ENCODE measurements around the gene MKLN1.

Gene MKLN1

GRCh38 chr7:131497454-131497853 lies 169.8 kb downstream of the MKLN1 start:
- Histone ChIP-seq H3K9ac (ENCODE audit: low read length) (no peak overlapping the region), H3K4me2 (ENCODE audit: low read depth, low read length, poor library complexity, severe bottlenecking) (no peak overlapping the region), H3F3A (ENCODE audit: insufficient read depth) (no peaks in the 10 kb centered on the region; the same call in 1 of the 2 replicates), H3K36me3 (ENCODE audit: low read length) (no peaks in the 10 kb centered on the region), H3K79me2 (ENCODE audit: insufficient read depth, low read length) (no peaks in the 10 kb centered on the region), H3K4me3 (ENCODE audit: insufficient read depth, low read length, poor library complexity, severe bottlenecking) (no peak overlapping the region), H2AFZ (ENCODE audit: low read depth, low read length, severe bottlenecking) (no peak overlapping the region), H3K27ac (ENCODE audit: low read depth, low read length) (no peak overlapping the region), H3K9me3 (ENCODE audit: insufficient read depth, low read length) (no peaks in the 10 kb centered on the region), H3K27me3 (ENCODE audit: low read length) (no peaks in the 10 kb centered on the region), H4K20me1 (ENCODE audit: low read depth, low read length) (no peaks in the 10 kb centered on the region), H3K9me2 (replicated peaks; ENCODE audit: insufficient read depth, low read length) (no peaks in the 10 kb centered on the region)
- TF ChIP-seq, protein P1, sequence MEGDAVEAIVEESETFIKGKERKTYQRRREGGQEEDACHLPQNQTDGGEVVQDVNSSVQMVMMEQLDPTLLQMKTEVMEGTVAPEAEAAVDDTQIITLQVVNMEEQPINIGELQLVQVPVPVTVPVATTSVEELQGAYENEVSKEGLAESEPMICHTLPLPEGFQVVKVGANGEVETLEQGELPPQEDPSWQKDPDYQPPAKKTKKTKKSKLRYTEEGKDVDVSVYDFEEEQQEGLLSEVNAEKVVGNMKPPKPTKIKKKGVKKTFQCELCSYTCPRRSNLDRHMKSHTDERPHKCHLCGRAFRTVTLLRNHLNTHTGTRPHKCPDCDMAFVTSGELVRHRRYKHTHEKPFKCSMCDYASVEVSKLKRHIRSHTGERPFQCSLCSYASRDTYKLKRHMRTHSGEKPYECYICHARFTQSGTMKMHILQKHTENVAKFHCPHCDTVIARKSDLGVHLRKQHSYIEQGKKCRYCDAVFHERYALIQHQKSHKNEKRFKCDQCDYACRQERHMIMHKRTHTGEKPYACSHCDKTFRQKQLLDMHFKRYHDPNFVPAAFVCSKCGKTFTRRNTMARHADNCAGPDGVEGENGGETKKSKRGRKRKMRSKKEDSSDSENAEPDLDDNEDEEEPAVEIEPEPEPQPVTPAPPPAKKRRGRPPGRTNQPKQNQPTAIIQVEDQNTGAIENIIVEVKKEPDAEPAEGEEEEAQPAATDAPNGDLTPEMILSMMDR (IDR thresholded peaks at IDR 0.05; ENCODE audit: insufficient read depth, low read length, poor library complexity, severe bottlenecking), result no peak
- TF ChIP-seq EZH2phosphoT487 (conservative IDR thresholded peaks at IDR 0.05; ENCODE audit: low read length), result no peak

- Histone ChIP-seq H3K27ac (ENCODE audit: low read depth, low read length) (no peak overlapping the region), H3K9ac (ENCODE audit: low read length) (no peak overlapping the region), H4K20me1 (ENCODE audit: low read depth, low read length) (no peaks in the 10 kb centered on the region), H3K9me2 (replicated peaks; ENCODE audit: insufficient read depth, low read length) (no peaks in the 10 kb centered on the region), H3K9me3 (ENCODE audit: insufficient read depth, low read length) (no peaks in the 10 kb centered on the region), H2AFZ (ENCODE audit: low read depth, low read length, severe bottlenecking) (no peak overlapping the region), H3K4me2 (ENCODE audit: low read depth, low read length, poor library complexity, severe bottlenecking) (no peak overlapping the region), H3K79me2 (ENCODE audit: insufficient read depth, low read length) (no peaks in the 10 kb centered on the region), H3K36me3 (ENCODE audit: low read length) (no peaks in the 10 kb centered on the region), H3K4me3 (ENCODE audit: insufficient read depth, low read length, poor library complexity, severe bottlenecking) (no peak overlapping the region), H3K27me3 (ENCODE audit: low read length) (no peaks in the 10 kb centered on the region), H3F3A (ENCODE audit: insufficient read depth) (no peaks in the 10 kb centered on the region; the same call in 1 of the 2 replicates)
- TF ChIP-seq EZH2phosphoT487 (conservative IDR thresholded peaks at IDR 0.05; ENCODE audit: low read length), result no peak
- TF ChIP-seq, protein P1 (IDR thresholded peaks at IDR 0.05; ENCODE audit: insufficient read depth, low read length, poor library complexity, severe bottlenecking), result no peak
Measured at GRCh38 chr7:131498237-131498885, 170.7 kb downstream of the MKLN1 start.

DNA sequence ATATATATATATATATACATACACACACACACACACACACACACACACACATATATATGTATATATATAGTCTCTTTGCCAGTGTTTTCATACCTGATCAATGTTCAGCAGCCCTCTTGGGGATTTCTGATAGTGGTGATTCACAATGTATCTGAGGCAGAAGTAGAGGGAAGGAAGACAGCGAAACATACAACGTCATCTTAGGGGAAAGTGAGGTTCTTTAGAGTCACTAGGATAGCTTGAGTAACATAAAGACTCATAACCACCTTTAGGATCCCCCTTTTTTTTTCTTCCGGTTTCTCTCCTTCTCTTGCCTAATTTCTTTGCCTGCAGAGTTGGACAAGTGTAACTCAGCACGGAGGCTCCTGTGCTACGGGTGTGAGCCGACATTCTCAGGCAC lies 172.1 kb downstream of the MKLN1 start:
- no peaks in the 10 kb centered on the region for H3K27me3 ChIP-seq (ENCODE audit: low read length)
- H3K79me2 ChIP-seq (ENCODE audit: insufficient read depth, low read length), result no peaks in the 10 kb centered on the region
- no peak for TF ChIP-seq EZH2phosphoT487 (conservative IDR thresholded peaks at IDR 0.05; ENCODE audit: low read length)
- TF ChIP-seq, protein P1 (IDR thresholded peaks at IDR 0.05; ENCODE audit: insufficient read depth, low read length, poor library complexity, severe bottlenecking), result no peak
- no peaks in the 10 kb centered on the region for H3K9me3 ChIP-seq (ENCODE audit: insufficient read depth, low read length)
- H3K9ac ChIP-seq (ENCODE audit: low read length), result no peak overlapping the region
- no peaks in the 10 kb centered on the region for H3K9me2 ChIP-seq (replicated peaks; ENCODE audit: insufficient read depth, low read length)
- no peak overlapping the region for H3K27ac ChIP-seq (ENCODE audit: low read depth, low read length)
- H4K20me1 ChIP-seq (ENCODE audit: low read depth, low read length), result no peaks in the 10 kb centered on the region
- no peaks in the 10 kb centered on the region for H3K36me3 ChIP-seq (ENCODE audit: low read length)
- no peaks in the 10 kb centered on the region; the same call in 1 of the 2 replicates for H3F3A ChIP-seq (ENCODE audit: insufficient read depth)
- no peak overlapping the region for H2AFZ ChIP-seq (ENCODE audit: low read depth, low read length, severe bottlenecking)
- no peak overlapping the region for H3K4me3 ChIP-seq (ENCODE audit: insufficient read depth, low read length, poor library complexity, severe bottlenecking)
- H3K4me2 ChIP-seq (ENCODE audit: low read depth, low read length, poor library complexity, severe bottlenecking), result no peak overlapping the region

Data from SU-DHL-6 (cell line).